Measurements from ENCODE around the gene TLCD4.

Gene TLCD4

DNA sequence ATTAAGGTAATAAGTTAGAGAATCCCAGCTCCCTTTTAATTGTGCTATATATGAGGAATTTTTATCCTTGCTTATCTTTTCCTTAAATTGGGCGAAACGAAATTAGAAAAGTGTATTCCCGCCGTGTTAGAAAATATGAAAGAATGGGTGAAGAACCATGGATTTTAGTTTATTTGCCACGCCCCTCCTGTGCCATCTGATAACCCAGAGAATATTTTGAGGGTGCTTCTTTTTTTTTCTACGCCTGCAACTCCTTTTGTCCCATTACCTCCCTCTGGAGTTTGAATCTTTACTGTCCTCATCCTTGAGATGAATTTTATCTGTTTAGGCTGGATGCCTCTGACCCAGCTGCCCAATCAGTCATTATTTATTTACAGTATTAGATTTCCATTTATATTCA is 1.6 kb downstream of the TLCD4 start:
- H3K27me3 Mint-ChIP-seq (ENCODE audit: low read depth, poor library complexity), result peaks cover 40% of the 10 kb centered on the region
- peaks cover 21% of the 10 kb centered on the region for H3K4me1 Mint-ChIP-seq
- H3K9me3 Mint-ChIP-seq, result no peaks in the 10 kb centered on the region
- no peak for DNase-seq
- TF ChIP-seq, protein P1, sequence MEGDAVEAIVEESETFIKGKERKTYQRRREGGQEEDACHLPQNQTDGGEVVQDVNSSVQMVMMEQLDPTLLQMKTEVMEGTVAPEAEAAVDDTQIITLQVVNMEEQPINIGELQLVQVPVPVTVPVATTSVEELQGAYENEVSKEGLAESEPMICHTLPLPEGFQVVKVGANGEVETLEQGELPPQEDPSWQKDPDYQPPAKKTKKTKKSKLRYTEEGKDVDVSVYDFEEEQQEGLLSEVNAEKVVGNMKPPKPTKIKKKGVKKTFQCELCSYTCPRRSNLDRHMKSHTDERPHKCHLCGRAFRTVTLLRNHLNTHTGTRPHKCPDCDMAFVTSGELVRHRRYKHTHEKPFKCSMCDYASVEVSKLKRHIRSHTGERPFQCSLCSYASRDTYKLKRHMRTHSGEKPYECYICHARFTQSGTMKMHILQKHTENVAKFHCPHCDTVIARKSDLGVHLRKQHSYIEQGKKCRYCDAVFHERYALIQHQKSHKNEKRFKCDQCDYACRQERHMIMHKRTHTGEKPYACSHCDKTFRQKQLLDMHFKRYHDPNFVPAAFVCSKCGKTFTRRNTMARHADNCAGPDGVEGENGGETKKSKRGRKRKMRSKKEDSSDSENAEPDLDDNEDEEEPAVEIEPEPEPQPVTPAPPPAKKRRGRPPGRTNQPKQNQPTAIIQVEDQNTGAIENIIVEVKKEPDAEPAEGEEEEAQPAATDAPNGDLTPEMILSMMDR (IDR thresholded peaks at IDR 0.05), result no peak
- no peaks in the 10 kb centered on the region for H3K36me3 Mint-ChIP-seq (ENCODE audit: low read depth)
- H3K4me3 Mint-ChIP-seq, result peak overlapping the region; percentile 85
- no peak overlapping the region for H3K27ac Mint-ChIP-seq

DNA sequence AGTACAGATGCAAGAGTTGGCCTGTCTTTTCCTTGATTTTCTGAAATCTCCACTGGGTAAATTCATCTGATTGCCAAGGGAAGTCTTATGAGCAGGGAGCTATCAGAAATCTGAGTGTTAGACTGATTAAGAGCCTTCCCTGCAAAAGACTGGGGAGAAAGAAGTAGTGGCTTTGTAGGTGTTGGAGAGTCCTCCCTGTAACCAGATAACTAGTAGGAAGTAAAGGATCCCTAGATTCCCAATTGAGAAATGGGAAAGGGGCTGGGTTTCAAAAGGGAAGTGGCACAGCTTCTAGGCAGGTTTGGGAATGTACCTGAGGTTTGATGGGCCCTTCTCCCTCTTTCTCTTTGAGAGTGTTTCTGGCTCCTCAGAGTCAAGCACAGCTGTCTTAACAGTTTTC is 2.1 kb downstream of the TLCD4 start:
- Mint-ChIP-seq H3K9me3 (no peaks in the 10 kb centered on the region), H3K36me3 (ENCODE audit: low read depth) (no peaks in the 10 kb centered on the region), H3K27me3 (ENCODE audit: low read depth, poor library complexity) (peaks cover 40% of the 10 kb centered on the region), H3K4me3 (peak overlapping the region; percentile 85), H3K4me1 (peaks cover 21% of the 10 kb centered on the region), H3K27ac (no peak overlapping the region)
- no peak for DNase-seq
- TF ChIP-seq, protein P1 (IDR thresholded peaks at IDR 0.05), result no peak

DNA sequence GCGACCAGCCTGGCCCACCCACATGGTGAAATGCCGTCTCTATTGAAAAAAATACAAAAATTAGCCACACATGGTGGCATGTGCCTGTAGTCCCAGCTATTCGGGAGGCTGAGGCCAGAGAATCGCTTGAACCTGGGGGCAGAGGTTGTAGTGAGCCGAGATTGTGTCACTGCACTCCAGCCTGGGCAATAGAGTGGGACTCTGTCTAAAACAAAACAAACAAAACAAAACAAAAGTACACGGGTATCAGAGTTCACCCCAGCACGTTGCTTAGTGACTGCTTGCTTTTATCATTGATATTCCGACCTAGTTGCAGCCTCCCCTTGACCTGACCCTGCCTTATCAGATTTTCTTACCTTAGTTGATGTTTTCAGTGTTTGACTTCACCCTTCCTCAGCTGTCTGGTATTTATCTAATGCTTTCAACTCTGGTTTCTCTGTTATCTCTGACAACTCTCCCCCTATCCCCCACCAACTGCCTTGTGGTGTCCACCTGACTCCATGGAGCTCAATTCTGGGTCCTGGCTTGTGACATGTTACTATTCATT is 5.1 kb downstream of the TLCD4 start:
- no peak overlapping the region for H3K27ac Mint-ChIP-seq

DNA sequence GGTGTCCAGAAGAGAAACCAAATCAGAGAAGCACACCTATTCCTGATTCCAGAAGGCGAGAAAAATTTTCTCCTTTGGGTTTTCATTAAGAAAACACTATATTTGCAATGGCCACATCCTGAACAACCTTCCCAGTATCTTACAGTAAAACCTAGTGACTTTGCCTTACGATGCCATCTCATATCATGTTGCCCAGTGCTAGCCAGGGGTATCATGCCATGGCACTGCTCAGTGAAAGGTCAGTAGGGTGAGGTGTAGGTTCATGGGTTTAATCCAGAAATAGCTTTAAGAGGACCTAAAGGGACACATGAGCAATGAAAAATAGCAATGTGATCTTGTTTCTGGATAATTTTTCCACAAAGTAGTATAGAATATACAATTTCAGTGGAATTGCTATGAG is 7.2 kb downstream of the TLCD4 start:
- peaks cover 5% of the 10 kb centered on the region for H3K4me1 Mint-ChIP-seq
- no peaks in the 10 kb centered on the region for H3K36me3 Mint-ChIP-seq (ENCODE audit: low read depth)
- no peak for DNase-seq
- TF ChIP-seq, protein P1 (IDR thresholded peaks at IDR 0.05), result no peak
- peaks cover 16% of the 10 kb centered on the region for H3K27me3 Mint-ChIP-seq (ENCODE audit: low read depth, poor library complexity)
- no peak overlapping the region for H3K27ac Mint-ChIP-seq
- no peaks in the 10 kb centered on the region for H3K9me3 Mint-ChIP-seq
- no peak overlapping the region for H3K4me3 Mint-ChIP-seq

More for the DNA sequence above, 5.1 kb downstream of the TLCD4 start:
- Mint-ChIP-seq H3K4me1 (peaks cover 18% of the 10 kb centered on the region), H3K4me3 (no peak overlapping the region), H3K36me3 (ENCODE audit: low read depth) (no peaks in the 10 kb centered on the region), H3K9me3 (no peaks in the 10 kb centered on the region), H3K27me3 (ENCODE audit: low read depth, poor library complexity) (peaks cover 32% of the 10 kb centered on the region)
- TF ChIP-seq, protein P1 (IDR thresholded peaks at IDR 0.05), result no peak
- DNase-seq, result no peak

DNA sequence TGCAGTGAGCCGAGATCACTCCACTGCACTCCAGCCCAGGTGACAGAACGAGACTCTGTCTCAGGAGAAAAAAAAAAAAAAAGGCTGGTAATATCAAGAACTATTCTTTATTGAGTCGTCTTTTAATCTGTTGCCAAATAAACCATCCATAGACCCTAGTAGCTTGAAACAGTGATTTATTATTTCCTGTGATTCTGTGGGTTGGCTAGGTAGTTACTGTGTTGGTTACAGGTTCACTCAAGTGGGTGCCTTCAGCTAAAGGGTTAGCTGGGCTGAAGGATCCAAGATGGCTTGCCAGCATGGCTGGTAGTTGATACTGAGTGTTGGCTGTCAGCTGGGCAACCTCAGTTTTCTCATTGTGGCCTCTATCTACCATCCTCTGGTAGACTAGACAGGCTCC is 9.2 kb downstream of the TLCD4 start:
- DNase-seq, result no peak
- Mint-ChIP-seq H3K4me1 (peaks cover 5% of the 10 kb centered on the region), H3K9me3 (no peaks in the 10 kb centered on the region), H3K27me3 (ENCODE audit: low read depth, poor library complexity) (peaks cover 2% of the 10 kb centered on the region), H3K36me3 (ENCODE audit: low read depth) (no peaks in the 10 kb centered on the region), H3K27ac (no peak overlapping the region), H3K4me3 (no peak overlapping the region)
- TF ChIP-seq, protein P1 (IDR thresholded peaks at IDR 0.05), result no peak

DNA sequence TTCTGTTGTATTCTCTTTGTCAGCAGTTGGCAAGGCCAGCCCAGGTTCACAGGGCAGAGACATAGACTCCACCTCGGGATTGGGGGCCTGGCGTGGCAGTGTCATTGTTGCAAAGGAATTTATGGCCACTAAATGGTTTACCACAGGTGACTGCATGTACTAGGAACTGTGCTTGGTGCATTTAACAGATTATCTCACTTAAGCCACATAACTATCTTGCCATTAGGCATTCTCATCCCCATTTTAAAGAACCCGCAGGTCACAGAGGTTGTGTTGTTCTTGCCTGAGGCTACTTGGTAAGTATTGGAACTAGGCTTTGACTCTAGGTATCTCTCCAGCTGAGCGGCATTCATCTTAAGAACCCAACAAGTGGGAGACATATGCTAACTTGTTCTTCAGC is 9.7 kb downstream of the TLCD4 start:
- DNase-seq, result no peak
- no peaks in the 10 kb centered on the region for H3K36me3 Mint-ChIP-seq (ENCODE audit: low read depth)
- H3K27me3 Mint-ChIP-seq (ENCODE audit: low read depth, poor library complexity), result peaks cover 2% of the 10 kb centered on the region
- H3K4me1 Mint-ChIP-seq, result peaks cover 5% of the 10 kb centered on the region
- TF ChIP-seq, protein P1 (IDR thresholded peaks at IDR 0.05), result no peak
- no peak overlapping the region for H3K4me3 Mint-ChIP-seq
- no peak overlapping the region for H3K27ac Mint-ChIP-seq
- no peaks in the 10 kb centered on the region for H3K9me3 Mint-ChIP-seq

Data from nephron progenitor cell (in vitro differentiated cells).